OCI-M1 (cell line): ENCODE results near the gene PAXX.

Source experiments
- DNase-seq: peaks from one replicate; lab custom pipeline; 2025; lab: John Stamatoyannopoulos, UW

The PAXX gene

DNA sequence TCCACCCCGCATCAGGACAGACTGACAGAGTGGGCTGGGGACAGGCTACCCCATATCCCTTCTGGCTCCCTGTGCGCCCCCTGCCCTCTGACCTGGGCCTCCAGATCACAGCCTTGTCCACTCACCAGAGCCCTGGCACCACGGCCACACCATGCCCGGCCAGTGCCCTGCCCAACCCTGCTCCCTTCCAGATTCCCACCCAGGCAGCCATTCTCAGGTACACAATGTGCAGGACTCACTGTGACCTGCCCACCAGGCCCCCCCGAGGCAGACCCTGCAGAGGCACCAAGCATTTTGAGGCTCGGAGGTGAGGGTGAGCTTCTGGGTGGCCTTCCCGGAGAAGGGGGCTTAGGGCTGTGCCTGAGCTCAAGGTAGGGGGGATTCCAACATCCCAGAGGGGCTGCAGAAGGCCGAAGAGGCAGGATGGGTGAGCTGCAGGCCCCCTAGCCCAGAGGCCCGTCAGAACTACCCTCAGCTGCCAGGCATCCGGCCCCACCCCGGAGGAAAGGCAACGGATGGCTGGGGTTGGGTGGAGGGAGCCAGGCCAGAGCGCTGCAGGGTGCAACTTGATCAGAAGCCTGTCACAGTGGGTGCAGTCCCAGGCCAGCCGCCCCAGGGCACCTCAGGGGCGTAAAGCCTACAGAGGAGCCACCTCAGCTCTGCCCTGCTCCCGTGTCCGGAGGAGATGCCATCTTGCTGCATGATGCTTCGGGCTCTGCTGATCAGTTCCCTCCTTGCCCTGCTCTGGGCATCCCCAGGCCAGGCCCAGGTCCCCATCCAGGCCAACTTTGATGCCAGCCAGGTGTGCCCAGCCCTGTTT, 9.8 kb upstream of the PAXX start, which contains the start of gene LCNL1:
Gene LCNL1, plus strand, starts transcription at position 762 of the 820 bp plus-strand sequence. CDS start 594 bp downstream, outside the sequence.
- DNase-seq = no peak

- DNase-seq = no peak
Observed at GRCh38 chr9:136983167-136983566, 9.1 kb upstream of the PAXX start.

DNA sequence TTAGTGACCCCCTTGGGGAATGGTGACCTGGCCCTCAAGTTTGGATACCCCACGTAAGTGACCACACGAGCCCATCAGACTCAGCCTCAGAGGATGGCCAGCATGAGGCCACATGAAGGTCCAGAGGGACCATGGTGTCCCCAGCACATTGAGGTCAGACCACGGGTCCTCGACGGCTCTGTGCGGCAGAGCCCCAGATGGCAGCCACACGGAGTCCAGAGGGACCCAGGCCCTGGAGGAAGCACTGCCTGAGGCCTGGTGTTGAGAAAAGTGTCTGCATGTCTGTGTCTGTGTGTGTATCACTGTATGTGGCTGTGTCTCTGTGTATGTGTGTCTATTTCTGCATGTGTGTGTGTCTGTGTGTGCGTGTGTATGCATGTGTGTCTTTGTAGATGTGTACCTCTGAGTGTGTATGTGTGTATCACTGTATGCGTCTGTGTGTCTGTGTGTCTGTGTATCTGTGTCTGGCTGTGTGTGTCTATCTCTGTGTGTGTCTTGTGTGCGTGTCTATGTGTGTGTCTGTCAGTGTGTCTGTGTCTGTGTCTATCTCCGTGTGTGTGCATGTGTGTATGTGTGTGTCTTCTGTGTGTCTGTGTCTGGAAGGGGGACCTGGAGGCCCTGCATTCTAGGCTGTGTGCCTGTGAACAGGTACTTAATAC, 8.4 kb upstream of the PAXX start:
- DNase-seq = no peak

DNA sequence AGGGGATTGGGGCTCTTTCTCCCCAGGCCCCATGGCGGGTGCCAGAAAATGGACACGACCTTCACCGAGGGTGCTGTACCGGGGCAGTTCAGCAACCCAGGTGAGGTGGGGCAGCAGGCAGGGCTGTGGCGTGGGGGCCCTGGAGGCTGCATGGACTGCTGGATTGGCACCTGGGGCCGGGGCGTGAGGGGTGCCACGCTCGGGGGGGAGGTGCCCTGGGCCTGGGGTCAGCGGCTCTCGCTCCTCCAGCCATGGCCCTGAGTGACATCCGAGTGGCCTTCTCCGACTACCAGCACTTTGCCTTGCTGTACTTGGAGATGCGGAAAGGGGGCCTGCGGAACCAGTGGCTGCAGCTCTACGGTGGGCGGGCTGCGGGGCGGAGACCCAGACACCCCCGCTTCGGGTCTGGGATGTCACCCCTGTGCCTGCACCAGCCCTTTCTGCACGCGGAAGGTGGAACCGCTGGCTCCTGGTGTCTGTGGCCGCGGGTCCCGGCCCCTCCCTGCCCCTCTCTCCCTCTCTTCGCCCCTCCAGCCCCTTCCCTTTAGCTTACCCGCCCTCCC, 7.7 kb upstream of the PAXX start:
- DNase-seq = no peak

GRCh38 chr9:136985027-136985602, 7.1 kb upstream of the PAXX start:
- no peak for DNase-seq

DNA sequence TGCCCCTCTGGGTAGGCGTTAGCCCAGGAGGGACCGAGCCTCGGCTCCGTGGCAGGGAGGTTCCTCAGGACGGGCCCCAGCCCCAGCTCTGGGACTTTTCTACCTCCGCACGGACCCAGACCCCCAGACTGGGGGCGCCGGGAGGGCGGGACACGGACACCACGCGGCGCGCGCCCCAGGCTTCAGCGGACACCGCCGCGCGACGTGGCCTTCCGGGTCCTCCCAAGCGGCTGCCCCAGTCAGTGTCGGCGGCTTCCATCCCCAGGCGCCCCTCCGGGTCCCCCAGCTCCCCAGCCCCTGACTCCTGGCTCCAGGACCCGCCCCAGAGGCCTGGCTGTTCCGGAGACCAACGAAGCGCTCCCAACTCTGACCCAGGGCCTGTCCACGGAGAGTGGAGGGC, 6.4 kb upstream of the PAXX start:
- DNase-seq = no peak

GRCh38 chr9:136988872-136989271, 3.4 kb upstream of the PAXX start:
- no peak for DNase-seq

DNA sequence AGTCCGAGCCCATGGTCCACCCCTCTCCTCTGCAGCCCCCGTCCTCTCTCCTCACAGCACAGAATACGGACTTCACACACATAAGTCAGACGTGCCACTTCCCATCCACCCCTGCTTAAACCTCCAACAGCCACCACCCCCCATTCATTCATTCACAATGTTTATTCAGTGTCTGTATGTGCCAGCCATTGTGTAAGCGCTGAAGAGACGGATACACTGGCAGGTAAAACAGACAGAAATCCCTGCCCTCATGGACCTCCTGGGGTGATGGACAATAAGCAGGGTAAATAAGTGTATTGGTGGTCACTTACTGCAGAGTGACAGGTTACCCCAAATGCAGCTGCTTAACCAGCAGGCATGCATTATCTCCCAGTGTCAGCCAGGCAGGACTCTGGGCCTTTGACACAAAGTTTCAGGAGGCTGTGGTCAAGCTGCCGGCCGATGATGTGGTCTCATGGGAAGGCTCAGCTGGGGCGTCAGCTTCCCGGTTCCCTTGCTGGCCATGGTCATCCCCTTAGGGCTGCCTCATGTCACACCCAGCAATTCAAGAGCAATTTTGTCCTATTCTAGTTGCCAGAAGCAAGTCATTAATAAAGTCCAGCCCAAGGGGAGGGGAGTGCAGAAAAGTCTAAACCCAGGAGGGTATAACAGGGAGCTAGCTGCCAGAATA, 1.8 kb upstream of the PAXX start:
- DNase-seq = no peak

DNA sequence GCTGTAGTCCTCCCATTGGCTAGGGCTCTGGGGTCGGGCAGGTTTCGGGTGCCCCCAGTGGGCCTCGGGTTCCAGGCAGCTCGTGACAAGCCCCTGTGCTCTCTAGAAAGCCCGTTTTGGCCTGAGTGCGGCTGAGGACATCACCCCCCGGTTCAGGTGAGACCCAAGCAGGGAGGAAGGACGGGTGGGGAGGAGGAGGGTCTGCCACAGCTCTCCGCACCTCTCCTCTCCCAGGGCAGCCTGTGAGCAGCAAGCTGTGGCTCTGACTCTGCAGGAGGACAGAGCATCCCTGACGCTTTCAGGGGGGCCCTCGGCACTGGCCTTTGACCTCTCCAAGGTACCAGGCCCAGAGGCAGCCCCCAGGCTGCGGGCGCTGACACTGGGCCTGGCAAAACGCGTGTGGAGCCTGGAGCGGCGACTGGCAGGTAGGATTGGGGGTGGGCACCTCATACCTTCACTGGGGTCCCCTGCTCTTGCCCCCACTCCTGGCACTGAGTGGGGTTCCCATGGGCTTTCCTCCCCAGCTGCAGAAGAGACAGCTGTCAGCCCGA, 672 bp downstream of the PAXX start:
- no peak for DNase-seq

DNA sequence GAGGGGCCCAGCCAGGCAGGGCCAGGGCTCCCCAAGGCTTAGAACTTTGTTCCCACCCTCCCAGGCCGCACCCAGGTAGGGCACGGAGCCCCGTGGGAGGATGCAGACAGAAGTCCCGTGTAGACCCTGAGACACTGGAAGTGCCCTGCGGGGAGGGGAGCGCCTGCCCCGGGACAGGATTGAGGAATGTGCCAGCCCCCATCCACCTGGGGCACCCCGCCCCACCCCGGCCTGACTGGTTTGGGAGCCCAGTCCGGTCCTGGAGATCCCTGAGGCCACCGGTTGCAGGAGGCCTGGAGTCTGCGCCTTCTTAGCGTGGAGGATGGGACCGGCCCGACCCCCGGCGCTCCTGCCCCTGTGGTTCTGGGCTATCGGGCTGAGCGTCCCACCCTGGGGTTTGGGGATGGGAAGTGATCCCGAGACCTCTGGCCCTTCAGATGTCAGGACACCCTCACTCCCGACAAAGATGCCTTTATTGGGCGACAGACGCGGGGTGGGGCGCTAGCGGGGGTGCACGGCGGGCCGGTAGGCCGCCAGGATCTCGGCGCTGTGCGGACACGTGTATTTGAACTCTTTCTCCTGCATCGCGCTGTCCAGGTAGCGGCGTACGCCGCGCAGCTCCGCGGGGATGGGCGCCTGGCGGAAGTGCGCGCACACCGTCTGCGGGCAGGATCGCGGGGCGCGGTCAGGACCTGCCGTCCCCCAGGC, 2.1 kb downstream of the PAXX start:
- no peak for DNase-seq

DNA sequence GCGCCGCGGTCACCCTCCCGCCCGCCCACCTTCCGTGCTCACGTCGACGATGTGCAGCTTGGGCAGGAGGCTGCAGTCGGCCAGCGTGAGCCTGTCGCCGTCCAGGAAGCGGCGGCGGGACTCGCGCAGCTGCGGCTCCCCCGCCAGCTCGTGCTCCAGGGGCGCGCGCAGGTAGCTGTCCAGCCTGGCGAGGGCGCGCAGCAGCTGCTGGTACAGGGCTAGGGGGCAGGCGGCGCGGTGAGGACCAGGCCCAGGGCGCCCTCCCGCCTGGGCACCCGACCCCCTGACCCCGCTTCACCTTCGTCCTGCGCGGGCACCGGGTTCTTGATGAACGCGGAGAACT, 2.6 kb downstream of the PAXX start:
- DNase-seq = no peak

DNA sequence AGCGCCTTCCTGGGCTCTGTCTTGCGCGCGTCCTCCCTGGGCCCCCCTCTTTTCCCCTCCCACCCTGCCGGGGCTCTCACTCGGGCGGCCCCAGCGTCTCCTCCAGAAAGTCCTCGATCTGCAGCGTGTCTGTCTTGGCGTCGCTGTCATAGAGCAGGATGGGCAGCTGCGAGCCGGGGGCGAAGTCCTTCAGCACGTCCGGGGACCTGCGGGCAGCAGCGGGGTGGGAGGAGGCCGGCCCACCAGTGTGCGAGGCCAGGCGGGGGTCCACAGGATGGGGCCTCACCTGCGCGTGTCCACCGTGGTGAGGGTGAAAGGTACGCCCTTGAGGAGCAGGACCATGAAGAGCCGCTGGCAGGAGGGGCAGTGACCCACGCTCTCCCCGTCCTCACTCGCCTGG, 3.1 kb downstream of the PAXX start:
- DNase-seq = no peak

GRCh38 chr9:136995772-136996311, 3.6 kb downstream of the PAXX start:
- DNase-seq = no peak

GRCh38 chr9:136996361-136997292, 4.4 kb downstream of the PAXX start, which contains the start of gene CLIC3:
TSS of gene CLIC3 (minus strand) at chr9:136996568. CDS start at chr9:136996543, 25 bp downstream.
- no peak for DNase-seq

DNA sequence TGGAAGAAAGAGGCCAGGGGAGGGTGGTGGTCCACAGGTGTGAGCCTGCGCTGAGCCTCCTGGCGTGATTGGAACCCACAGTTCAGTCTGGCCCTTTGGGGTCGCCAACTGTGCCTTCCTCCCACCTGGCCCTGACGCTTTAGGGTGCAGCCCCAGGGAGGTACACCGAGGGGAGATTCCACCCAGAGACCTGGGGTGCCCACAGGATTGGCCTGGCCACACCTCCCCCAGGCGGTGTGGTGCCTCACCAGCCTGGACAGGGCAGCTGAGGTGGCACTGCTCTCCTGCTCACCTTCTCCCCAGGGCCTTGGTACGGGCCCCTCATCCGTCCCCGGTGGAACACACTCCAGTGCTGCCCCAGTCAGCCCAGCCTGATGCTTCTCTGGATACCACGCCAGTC, 5.1 kb downstream of the PAXX start:
- DNase-seq = no peak

GRCh38 chr9:136997830-136998234, 5.6 kb downstream of the PAXX start:
- DNase-seq = no peak

GRCh38 chr9:137000177-137000930, 8.1 kb downstream of the PAXX start:
- peak; percentile 32 for DNase-seq

DNA sequence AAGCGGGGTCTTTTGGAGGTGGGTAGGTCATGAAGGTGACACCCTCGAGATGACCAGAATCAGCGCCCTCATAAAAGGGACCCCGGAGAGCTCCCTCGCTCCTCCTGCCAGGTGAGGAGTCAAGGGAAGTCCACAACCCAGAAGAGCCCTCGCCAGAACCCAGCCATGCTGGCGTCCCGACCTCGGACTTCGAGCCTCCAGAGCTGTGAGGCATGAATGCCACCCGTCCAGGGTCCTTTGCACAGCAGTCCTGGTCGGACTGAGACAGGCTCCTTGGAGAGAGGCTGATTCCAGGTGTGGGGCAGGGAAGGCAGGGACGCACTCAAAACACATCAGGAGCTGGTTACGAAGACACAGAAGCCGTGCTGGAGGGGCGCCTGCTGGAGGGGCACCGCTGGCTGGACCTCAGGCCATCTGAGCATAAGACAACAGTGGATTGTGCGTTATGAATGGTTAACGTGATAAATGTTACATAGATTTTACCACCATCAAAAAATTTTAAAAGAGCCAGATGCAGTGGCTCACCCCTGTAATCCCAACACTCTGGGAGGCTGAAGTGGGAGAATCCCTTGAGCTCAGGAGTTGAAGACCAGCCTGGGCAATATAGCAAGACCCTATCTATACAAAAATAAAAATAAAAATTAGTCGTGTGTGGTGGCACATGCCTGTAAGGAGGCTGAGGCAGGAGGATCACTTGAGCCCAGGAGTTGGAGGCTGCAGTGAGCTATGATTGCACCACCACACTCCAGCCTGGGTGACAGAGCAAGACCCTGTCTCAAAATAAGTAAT, 9.8 kb downstream of the PAXX start:
- DNase-seq = no peak
